HG03064 (cell line): ENCODE measurements around the gene KLHL4.
"Not testable (repeated sequence)": the region's sequence is repeated elsewhere in the genome, so short reads cannot be mapped to it uniquely, and the experiment has no call there.

Experiments used
- ATAC-seq: cut with Tn5 transposase; IDR thresholded peaks from one replicate; pipeline ENCODE4 v1.9.1; 2021; ENCODE audit warnings: low read depth; ENCODE audit not compliant: unreplicated experiment

Gene KLHL4

GRCh38 chrX:87517571-87518141 is at the start of gene KLHL4:
Gene KLHL4 (plus strand): TSS chrX:87517802. CDS start chrX:87517894, 92 bp downstream.
- ATAC-seq, result no peak

- ATAC-seq, result no peak
Observed at GRCh38 chrX:87468941-87469340, 48.7 kb upstream of the KLHL4 start.

- ATAC-seq, result no peak
Observed at GRCh38 chrX:87475793-87476192, 41.8 kb upstream of the KLHL4 start.

GRCh38 chrX:87478703-87479102 is 38.9 kb upstream of the KLHL4 start:
- ATAC-seq, result not testable (repeated sequence)

- no peak for ATAC-seq
Observed at GRCh38 chrX:87489071-87489470, 28.5 kb upstream of the KLHL4 start.

GRCh38 chrX:87515836-87516235 is 1.8 kb upstream of the KLHL4 start:
- no peak for ATAC-seq

- ATAC-seq, result no peak
Observed at GRCh38 chrX:87516717-87517121, 883 bp upstream of the KLHL4 start.

- no peak for ATAC-seq
Observed at GRCh38 chrX:87518504-87518903, 902 bp downstream of the KLHL4 start.

- no peak for ATAC-seq
Observed at GRCh38 chrX:87525771-87526229, 8.2 kb downstream of the KLHL4 start.

- ATAC-seq, result no peak
Observed at GRCh38 chrX:87526281-87526680, 8.7 kb downstream of the KLHL4 start.

GRCh38 chrX:87528487-87528886 is 10.9 kb downstream of the KLHL4 start:
- ATAC-seq, result no peak

GRCh38 chrX:87571964-87572363 is 54.4 kb downstream of the KLHL4 start:
- no peak for ATAC-seq

GRCh38 chrX:87572901-87573300 is 55.3 kb downstream of the KLHL4 start:
- no peak for ATAC-seq

GRCh38 chrX:87578978-87579377 is 61.4 kb downstream of the KLHL4 start:
- ATAC-seq, result no peak

- no peak for ATAC-seq
Observed at GRCh38 chrX:87580862-87581261, 63.3 kb downstream of the KLHL4 start.

GRCh38 chrX:87582453-87582852 is 64.9 kb downstream of the KLHL4 start:
- ATAC-seq, result no peak

GRCh38 chrX:87583679-87584078 is 66.1 kb downstream of the KLHL4 start:
- no peak for ATAC-seq

GRCh38 chrX:87616371-87616770 is 98.8 kb downstream of the KLHL4 start:
- ATAC-seq, result no peak

- ATAC-seq, result no peak
Observed at GRCh38 chrX:87621697-87622096, 104.1 kb downstream of the KLHL4 start.

- ATAC-seq, result no peak
Observed at GRCh38 chrX:87626996-87627395, 109.4 kb downstream of the KLHL4 start.

- ATAC-seq, result no peak
Observed at GRCh38 chrX:87634361-87634760, 116.8 kb downstream of the KLHL4 start.

- no peak for ATAC-seq
Observed at GRCh38 chrX:87636533-87636932, 118.9 kb downstream of the KLHL4 start.

- not testable (repeated sequence) for ATAC-seq
Observed at GRCh38 chrX:87641439-87641838, 123.8 kb downstream of the KLHL4 start.
